Activated naive CD4-positive, alpha-beta T cell treated with anti-CD3 and anti-CD28 coated beads, Interleukin-2, amount 50 U/mL, for 24 hours (primary cell): ENCODE results near the gene DOK7.
A peak's percentile ranks its signal among the peaks of the same experiment; 100 is the strongest.

Experiments used
- H3K27ac Mint-ChIP-seq: one replicate; pipeline ENCODE4 v1.8.0; 2021; ENCODE audit warnings: mild to moderate bottlenecking, mixed read lengths
- H3K27me3 Mint-ChIP-seq: one replicate; pipeline ENCODE4 v1.8.0; 2021; ENCODE audit warnings: mixed read lengths
- H3K36me3 Mint-ChIP-seq: one replicate; pipeline ENCODE4 v1.8.0; 2021; ENCODE audit warnings: mixed read lengths
- H3K4me1 Mint-ChIP-seq: one replicate; pipeline ENCODE4 v1.8.0; 2021; ENCODE audit warnings: mixed read lengths
- H3K4me3 Mint-ChIP-seq: one replicate; pipeline ENCODE4 v1.8.0; 2021; ENCODE audit warnings: mild to moderate bottlenecking, mixed read lengths
- H3K9me3 Mint-ChIP-seq: one replicate; pipeline ENCODE4 v1.8.0; 2021; ENCODE audit warnings: mixed read lengths

Gene DOK7

GRCh38 chr4:3463556-3464348 lies 646 bp downstream of the DOK7 start:
- no peaks in the 10 kb centered on the region for H3K4me1 Mint-ChIP-seq
- no peak overlapping the region for H3K27ac Mint-ChIP-seq
- H3K36me3 Mint-ChIP-seq = no peaks in the 10 kb centered on the region
- peaks cover 5% of the 10 kb centered on the region for H3K9me3 Mint-ChIP-seq
- H3K27me3 Mint-ChIP-seq = peaks cover 9% of the 10 kb centered on the region
- no peak overlapping the region for H3K4me3 Mint-ChIP-seq

GRCh38 chr4:3464349-3464905 lies 1.3 kb downstream of the DOK7 start:
- H3K36me3 Mint-ChIP-seq = no peaks in the 10 kb centered on the region
- H3K9me3 Mint-ChIP-seq = peaks cover 5% of the 10 kb centered on the region
- peak overlapping the region; percentile 2 for H3K4me3 Mint-ChIP-seq
- no peaks in the 10 kb centered on the region for H3K4me1 Mint-ChIP-seq
- peaks cover 9% of the 10 kb centered on the region for H3K27me3 Mint-ChIP-seq
- H3K27ac Mint-ChIP-seq = no peak overlapping the region

- Mint-ChIP-seq H3K4me3 (no peak overlapping the region), H3K4me1 (no peaks in the 10 kb centered on the region), H3K27ac (no peak overlapping the region), H3K9me3 (peaks cover 2% of the 10 kb centered on the region), H3K27me3 (peaks cover 5% of the 10 kb centered on the region), H3K36me3 (no peaks in the 10 kb centered on the region)
These were observed 2.0 kb downstream of the DOK7 start for GRCh38 chr4:3464911-3465697.

- no peaks in the 10 kb centered on the region for H3K9me3 Mint-ChIP-seq
- no peak overlapping the region for H3K27ac Mint-ChIP-seq
- no peaks in the 10 kb centered on the region for H3K4me1 Mint-ChIP-seq
- H3K36me3 Mint-ChIP-seq = no peaks in the 10 kb centered on the region
- peaks cover 3% of the 10 kb centered on the region for H3K27me3 Mint-ChIP-seq
- no peak overlapping the region for H3K4me3 Mint-ChIP-seq
These were observed 2.9 kb downstream of the DOK7 start for GRCh38 chr4:3465698-3466671.

- H3K4me3 Mint-ChIP-seq = no peak overlapping the region
- H3K9me3 Mint-ChIP-seq = no peaks in the 10 kb centered on the region
- H3K36me3 Mint-ChIP-seq = no peaks in the 10 kb centered on the region
- no peaks in the 10 kb centered on the region for H3K4me1 Mint-ChIP-seq
- H3K27me3 Mint-ChIP-seq = peaks cover 3% of the 10 kb centered on the region
- H3K27ac Mint-ChIP-seq = no peak overlapping the region
These were observed 3.8 kb downstream of the DOK7 start for GRCh38 chr4:3466691-3467600.

GRCh38 chr4:3467601-3468031 lies 4.5 kb downstream of the DOK7 start:
- Mint-ChIP-seq H3K27ac (no peak overlapping the region), H3K27me3 (peaks cover 3% of the 10 kb centered on the region), H3K36me3 (no peaks in the 10 kb centered on the region), H3K4me1 (no peaks in the 10 kb centered on the region), H3K4me3 (no peak overlapping the region), H3K9me3 (no peaks in the 10 kb centered on the region)

GRCh38 chr4:3468154-3468553 lies 5.0 kb downstream of the DOK7 start:
- H3K27ac Mint-ChIP-seq = no peak overlapping the region
- peaks cover 3% of the 10 kb centered on the region for H3K27me3 Mint-ChIP-seq
- H3K36me3 Mint-ChIP-seq = no peaks in the 10 kb centered on the region
- H3K9me3 Mint-ChIP-seq = no peaks in the 10 kb centered on the region
- no peaks in the 10 kb centered on the region for H3K4me1 Mint-ChIP-seq
- H3K4me3 Mint-ChIP-seq = no peak overlapping the region

- no peak overlapping the region for H3K4me3 Mint-ChIP-seq
- no peaks in the 10 kb centered on the region for H3K9me3 Mint-ChIP-seq
- no peaks in the 10 kb centered on the region for H3K36me3 Mint-ChIP-seq
- H3K4me1 Mint-ChIP-seq = no peaks in the 10 kb centered on the region
- no peak overlapping the region for H3K27ac Mint-ChIP-seq
- peaks cover 3% of the 10 kb centered on the region for H3K27me3 Mint-ChIP-seq
These were observed 5.7 kb downstream of the DOK7 start for GRCh38 chr4:3468804-3469203.

- Mint-ChIP-seq H3K9me3 (no peaks in the 10 kb centered on the region), H3K27ac (no peak overlapping the region), H3K4me1 (no peaks in the 10 kb centered on the region), H3K36me3 (no peaks in the 10 kb centered on the region), H3K27me3 (peaks cover 2% of the 10 kb centered on the region), H3K4me3 (no peak overlapping the region)
These were observed 6.5 kb downstream of the DOK7 start for GRCh38 chr4:3469386-3470243.

- H3K36me3 Mint-ChIP-seq = no peaks in the 10 kb centered on the region
- H3K9me3 Mint-ChIP-seq = no peaks in the 10 kb centered on the region
- no peak overlapping the region for H3K27ac Mint-ChIP-seq
- no peak overlapping the region for H3K4me3 Mint-ChIP-seq
- no peaks in the 10 kb centered on the region for H3K4me1 Mint-ChIP-seq
- no peaks in the 10 kb centered on the region for H3K27me3 Mint-ChIP-seq
These were observed 7.4 kb downstream of the DOK7 start for GRCh38 chr4:3470244-3471097.

GRCh38 chr4:3471098-3471760 lies 8.1 kb downstream of the DOK7 start:
- no peak overlapping the region for H3K4me3 Mint-ChIP-seq
- no peak overlapping the region for H3K27ac Mint-ChIP-seq
- H3K9me3 Mint-ChIP-seq = no peaks in the 10 kb centered on the region
- H3K27me3 Mint-ChIP-seq = no peaks in the 10 kb centered on the region
- no peaks in the 10 kb centered on the region for H3K4me1 Mint-ChIP-seq
- no peaks in the 10 kb centered on the region for H3K36me3 Mint-ChIP-seq

GRCh38 chr4:3471886-3472285 lies 8.8 kb downstream of the DOK7 start:
- H3K4me3 Mint-ChIP-seq = no peak overlapping the region
- H3K27ac Mint-ChIP-seq = no peak overlapping the region
- no peaks in the 10 kb centered on the region for H3K9me3 Mint-ChIP-seq
- no peaks in the 10 kb centered on the region for H3K27me3 Mint-ChIP-seq
- H3K4me1 Mint-ChIP-seq = no peaks in the 10 kb centered on the region
- H3K36me3 Mint-ChIP-seq = no peaks in the 10 kb centered on the region
